Measurements from ENCODE around the gene PLA2G3. TPM values are rescaled to one million over a fixed set of nuclear protein-coding genes. Genes with fewer than 3 reads are reported as not detected.

PLA2G3 gene
- total and polyA plus RNA-seq, 2 donors (not counting 3 experiments of a cell fraction or from before 2014, with no cell fraction given) = 0.75 to 0.84 TPM

- intact Hi-C loops (cut with micrococcal nuclease) = no loop called here
- H3K4me3 ChIP-seq (replicated peaks in 1 of 3; ENCODE audit: insufficient read depth in 1 of 3, low read depth in 1 of 3, low read length in 3 of 3) = no peak overlapping the region
- H3K9ac ChIP-seq (replicated peaks; ENCODE audit: extremely low read depth, insufficient read depth, low read length) = no peak overlapping the region
- CTCF ChIA-PET = interaction anchor here (0.6 to 1.2 kb wide), 3 partner anchors 9 to 131 kb away, joined by 3 to 5 read pairs (median 4); partner anchors contain the start of gene SELENOM
- H3K79me2 ChIP-seq (ENCODE audit: control insufficient read depth, insufficient read depth, low read length) = no peaks in the 10 kb centered on the region
- H3K9me3 ChIP-seq (replicated peaks; ENCODE audit: control insufficient read depth, insufficient read depth, low read length) = no peaks in the 10 kb centered on the region
- BruUV-seq (replicated peaks) = no TSS peak
- dilution Hi-C loops (cut with MboI; ENCODE audit: extremely low pct_ligation_motif_present, low sequenced_read_pairs) = no loop called here
- no peak overlapping the region for H3K4me2 ChIP-seq (ENCODE audit: insufficient read depth, low read length)
- peaks cover 27 to 71% of the 10 kb centered on the region in 2 experiments for H3K36me3 ChIP-seq (ENCODE audit: control insufficient read depth in 2 of 2, extremely low read depth in 1 of 2, insufficient read depth in 2 of 2, low read length in 2 of 2)
- no peaks in the 10 kb centered on the region for H3K9me1 ChIP-seq (replicated peaks; ENCODE audit: control insufficient read depth, extremely low read depth, insufficient read depth, low read length)
- H2AFZ ChIP-seq (ENCODE audit: low read depth, low read length) = no peak overlapping the region
- H4K20me1 ChIP-seq (replicated peaks; ENCODE audit: control insufficient read depth, extremely low read depth, insufficient read depth, low read length) = no peaks in the 10 kb centered on the region
- no peak overlapping the region for H3K27ac ChIP-seq (ENCODE audit: insufficient read depth, low read depth, low read length)
- H3K27me3 ChIP-seq (ENCODE audit: control insufficient read depth in 2 of 2, insufficient read depth in 2 of 2, low read length in 2 of 2) = no peaks in the 10 kb centered on the region
- no peak for FAIRE-seq
- no peaks in the 10 kb centered on the region for H3K4me1 ChIP-seq (ENCODE audit: control insufficient read depth, extremely low read depth, insufficient read depth, low read length)
- no peak for TF ChIP-seq EZH2 (IDR thresholded peaks at IDR 0.05; ENCODE audit: borderline replicate concordance, low read depth, low read length, severe bottlenecking)
- no peak for TF ChIP-seq CTCF (IDR thresholded peaks at IDR 0.05; ENCODE audit: extremely low read depth in 1 of 2, insufficient read depth in 1 of 2, low read depth in 1 of 2, low read length in 2 of 2)
- no peak for TF ChIP-seq FOS (IDR thresholded peaks at IDR 0.05; ENCODE audit: borderline replicate concordance, insufficient read depth, low read length)
- TF ChIP-seq MAX (IDR thresholded peaks at IDR 0.05; ENCODE audit: insufficient read depth, insufficient read length) = no peak
- no peak for TF ChIP-seq GATA2 (IDR thresholded peaks at IDR 0.05; ENCODE audit: insufficient read depth, insufficient read length, low read depth, low read length)
- TF ChIP-seq JUN (IDR thresholded peaks at IDR 0.05; ENCODE audit: borderline replicate concordance, insufficient read depth, insufficient read length, low read depth) = no peak
- TF ChIP-seq POLR2AphosphoS5 (IDR thresholded peaks at IDR 0.05; ENCODE audit: insufficient read depth, low read depth, low read length) = no peak
- TF ChIP-seq POLR2A (IDR thresholded peaks at IDR 0.05; ENCODE audit: low read depth, low read length) = no peak
- TF ChIP-seq MYC (IDR thresholded peaks at IDR 0.05; ENCODE audit: low read depth, low read length) = no peak
- no peak for DNase-seq (ENCODE audit: low read depth, low spot score)
- POLR2A ChIA-PET = interaction anchor here (1.0 kb wide), 1 partner anchor 9 kb away, joined by 3 read pairs; the partner anchor contains the start of gene SELENOM
Measured at GRCh38 chr22:31098632-31099110, 41.6 kb downstream of the PLA2G3 start.
